OCI-LY7 (cell line): ENCODE measurements around the gene CCDC102A. TPM values are rescaled to one million over a fixed set of nuclear protein-coding genes. Genes with fewer than 3 reads are reported as not detected.

Source experiments
- BruUV-seq: library from RNA; stranded (reverse); fragments of 400-500 nt; replicated peaks from 2 replicates; lab custom pipeline; 2021; lab: Mats Ljungman, UMichigan
- CTCF ChIA-PET: fragments of 300-600 bp; sonication (Branson Sonifier 250); formaldehyde crosslinking; loops from one replicate; lab custom pipeline; 2022; ENCODE audit warnings: antibody characterized with exemption; ENCODE audit not compliant: unreplicated experiment; lab: Charles Lee
- POLR2A ChIA-PET: fragments of 300-600 bp; sonication (Branson Sonifier 250); formaldehyde crosslinking; loops from one replicate; lab custom pipeline; 2022; ENCODE audit warnings: antibody characterized with exemption; lab: Charles Lee
- DNase-seq: peaks from one replicate; pipeline ENCODE4 v3.0.0-alpha.2; 2015; ENCODE audit warnings: low spot score
- H2AFZ ChIP-seq: fragments of 200-600 bp; sonication (generic), shearing (Covaris generic); 2 replicates; pipeline ENCODE4 v1.6.1; 2014; ENCODE audit warnings: mild to moderate bottlenecking, antibody characterized with exemption, low read length, moderate library complexity
- H3K27ac ChIP-seq: fragments of 200-600 bp; sonication (generic); 2 replicates; pipeline ENCODE4 v1.5.1; 2014; ENCODE audit warnings: mixed run types, low read depth, mild to moderate bottlenecking, moderate library complexity, low read length, inconsistent platforms; ENCODE audit not compliant: poor library complexity, severe bottlenecking
- H3K36me3 ChIP-seq: fragments of 200-600 bp; sonication (generic); 2 replicates; pipeline ENCODE4 v1.6.1; 2014; ENCODE audit warnings: mild to moderate bottlenecking, antibody characterized with exemption, low read length, moderate library complexity, mixed read lengths; ENCODE audit not compliant: insufficient read depth
- H3K4me1 ChIP-seq: fragments of 200-600 bp; sonication (generic); 2 replicates; pipeline ENCODE4 v1.5.1; 2014; ENCODE audit warnings: mild to moderate bottlenecking, low read length; ENCODE audit not compliant: insufficient read depth, poor library complexity, severe bottlenecking
- H3K4me2 ChIP-seq: fragments of 200-600 bp; sonication (generic); 2 replicates; pipeline ENCODE4 v1.6.1; 2014; ENCODE audit warnings: mild to moderate bottlenecking, low read length
- H3K4me3 ChIP-seq: fragments of 200-600 bp; sonication (generic); 2 replicates; pipeline ENCODE4 v1.5.1; 2014; ENCODE audit warnings: mild to moderate bottlenecking, low read depth, low read length; ENCODE audit not compliant: poor library complexity, severe bottlenecking
- H3K79me2 ChIP-seq: fragments of 200-600 bp; sonication (generic); 2 replicates; pipeline ENCODE4 v1.6.1; 2016; ENCODE audit warnings: low read depth, mild to moderate bottlenecking, low read length, moderate library complexity, mixed read lengths; ENCODE audit not compliant: insufficient read depth
- H3K9me2 ChIP-seq: fragments of 200-600 bp; sonication (generic); 2 replicates; pipeline ENCODE4 v1.6.1; 2016; ENCODE audit warnings: mild to moderate bottlenecking, low read length, mixed read lengths; ENCODE audit not compliant: insufficient read depth
- H3K9me3 ChIP-seq: fragments of 200-600 bp; sonication (generic); 2 replicates; pipeline ENCODE4 v1.6.1; 2014; ENCODE audit warnings: mild to moderate bottlenecking, mixed run types, low read length, mixed read lengths
- H4K20me1 ChIP-seq: fragments of 200-600 bp; sonication (generic); 2 replicates; pipeline ENCODE4 v1.6.1; 2014; ENCODE audit warnings: mild to moderate bottlenecking, antibody characterized with exemption, low read length, moderate library complexity, mixed read lengths; ENCODE audit not compliant: insufficient read depth
- CTCF ChIP-seq: fragments of 200-600 bp; sonication (generic); conservative IDR thresholded peaks from 2 replicates; pipeline ENCODE4 v1.5.1; 2014; ENCODE audit warnings: mild to moderate bottlenecking, antibody characterized with exemption, low read length, moderate library complexity, mixed read lengths
- EZH2phosphoT487 ChIP-seq: fragments of 200-600 bp; sonication (generic); IDR thresholded peaks from 2 replicates; pipeline ENCODE4 v1.6.1; 2018; ENCODE audit warnings: low read depth, borderline replicate concordance, mild to moderate bottlenecking, mixed run types, antibody characterized with exemption, low read length, moderate library complexity, mixed read lengths
- intact Hi-C: fragments of 100-400 bp; cut with micrococcal nuclease; formaldehyde crosslinking; loops from one replicate; pipeline ENCODE4 v1.10.0; 2022; ENCODE audit not compliant: unreplicated experiment
- total RNA-seq, 2 experiments: library from RNA; depleted of rRNA in 1 of 2; stranded (reverse); fragments of >200 nt in 1 of 2; shearing (Covaris generic) in 1 of 2; gene quantifications; 2 replicates each; pipeline ENCODE4 v1.2.3, GENCODE V29; 2014 to 2022

The CCDC102A gene
- total RNA-seq, 2 experiments from 2014 or later, result 4.2 to 7.1 TPM

GRCh38 chr16:57537581-57538234 is 1.3 kb upstream of the CCDC102A start:
- no peaks in the 10 kb centered on the region for H3K79me2 ChIP-seq
- POLR2A ChIA-PET, result interaction anchor here (0.6 to 3.3 kb wide), 9 partner anchors 8 to 1061 kb away, joined by 3 to 14 read pairs (median 4); no protein-coding TSS in a partner anchor
- H3K4me1 ChIP-seq, result peaks cover 89% of the 10 kb centered on the region
- no TSS peak for BruUV-seq
- TF ChIP-seq EZH2phosphoT487 (no peak), CTCF (no peak)
- H3K4me3 ChIP-seq, result peak overlapping the region; percentile 74
- no peaks in the 10 kb centered on the region for H4K20me1 ChIP-seq
- intact Hi-C loops, result loop anchor here (1.0 to 5.0 kb wide), 2 partner anchors 51 to 75 kb away; partner anchors contain the start of genes DOK4 and POLR2C
- H3K9me2 ChIP-seq, result no peaks in the 10 kb centered on the region
- H3K4me2 ChIP-seq, result peak overlapping the region; percentile 85
- CTCF ChIA-PET, result interaction anchor here (0.6 kb wide), 1 partner anchor 44 kb away, joined by 3 read pairs; no protein-coding TSS in a partner anchor
- DNase-seq, result peak; percentile 58
- H3K27ac ChIP-seq, result peak overlapping the region; percentile 75
- H3K9me3 ChIP-seq, result no peaks in the 10 kb centered on the region
- H3K36me3 ChIP-seq, result no peaks in the 10 kb centered on the region
- peak overlapping the region; percentile 51; the same call in 1 of the 2 replicates for H2AFZ ChIP-seq

GRCh38 chr16:57537194-57537505 is 779 bp upstream of the CCDC102A start:
- H3K9me2 ChIP-seq, result no peaks in the 10 kb centered on the region
- TF ChIP-seq EZH2phosphoT487 (no peak), CTCF (no peak)
- peak overlapping the region; percentile 85 for H3K4me2 ChIP-seq
- peak overlapping the region; percentile 74 for H3K4me3 ChIP-seq
- no peak for DNase-seq
- intact Hi-C loops, result loop anchor here (1.0 to 5.0 kb wide), 2 partner anchors 51 to 75 kb away; partner anchors contain the start of genes DOK4 and POLR2C
- CTCF ChIA-PET, result interaction anchor here (0.8 kb wide), 1 partner anchor 14 kb away, joined by 3 read pairs; no protein-coding TSS in a partner anchor
- BruUV-seq, result no TSS peak
- H3K4me1 ChIP-seq, result peaks cover 89% of the 10 kb centered on the region
- peak overlapping the region; percentile 75 for H3K27ac ChIP-seq
- no peaks in the 10 kb centered on the region for H3K36me3 ChIP-seq
- no peaks in the 10 kb centered on the region for H3K9me3 ChIP-seq
- POLR2A ChIA-PET, result interaction anchor here (0.7 to 3.3 kb wide), 7 partner anchors 8 to 600 kb away, joined by 3 to 14 read pairs (median 4); no protein-coding TSS in a partner anchor
- H4K20me1 ChIP-seq, result no peaks in the 10 kb centered on the region
- H2AFZ ChIP-seq, result peak overlapping the region; percentile 51
- no peaks in the 10 kb centered on the region for H3K79me2 ChIP-seq
